HL-60 (cell line): ENCODE data around the gene CFAP97D2.

Experiments used
- CTCF ChIP-seq: IDR thresholded peaks from one replicate; pipeline ENCODE4 v1.5.1; 2011; ENCODE audit warnings: low read length, control low read depth, inconsistent platforms; ENCODE audit not compliant: insufficient read depth
- POLR2AphosphoS5 ChIP-seq: IDR thresholded peaks from 2 replicates; pipeline ENCODE4 v1.6.1; 2012; ENCODE audit warnings: low read depth
- REST ChIP-seq: IDR thresholded peaks from 2 replicates; pipeline ENCODE4 v1.6.1; 2012; ENCODE audit warnings: low read depth; ENCODE audit not compliant: insufficient replicate concordance

GRCh38 chr13:114237415-114238112 lies 58.5 kb downstream of the CFAP97D2 start:
- TF ChIP-seq POLR2AphosphoS5 (no peak), CTCF (no peak), REST (no peak)
